ENCODE data around the gene MTG1.
"Not testable (repeated sequence)": the region's sequence is repeated elsewhere in the genome, so short reads cannot be mapped to it uniquely, and the experiment has no call there.

The MTG1 gene

GRCh38 chr10:133379152-133379800, 14.7 kb upstream of the MTG1 start, which contains the start of gene PAOX:
PAOX (plus strand) TSS chr10:133379262; CDS start chr10:133379317, 55 bp downstream.
- peak in 1 of 4 experiments; percentile 20 for DNase-seq

GRCh38 chr10:133379801-133380666, 13.9 kb upstream of the MTG1 start:
- no peak for DNase-seq

- DNase-seq, result no peak
Observed at GRCh38 chr10:133381036-133381435, 12.9 kb upstream of the MTG1 start.

- DNase-seq, result no peak
Observed at GRCh38 chr10:133383551-133383950, 10.4 kb upstream of the MTG1 start.

GRCh38 chr10:133384071-133384470, 9.9 kb upstream of the MTG1 start:
- DNase-seq, result no peak

- DNase-seq, result no peak
Observed at GRCh38 chr10:133385214-133385613, 8.7 kb upstream of the MTG1 start.

- DNase-seq, result not testable (repeated sequence)
Observed at GRCh38 chr10:133386951-133387350, 7.0 kb upstream of the MTG1 start.

- no peak for DNase-seq
Observed at GRCh38 chr10:133388236-133388972, 5.6 kb upstream of the MTG1 start.

GRCh38 chr10:133388973-133389818, 4.8 kb upstream of the MTG1 start:
- no peak for DNase-seq

- no peak for DNase-seq
Observed at GRCh38 chr10:133390597-133391248, 3.2 kb upstream of the MTG1 start.

GRCh38 chr10:133391249-133391635, 2.7 kb upstream of the MTG1 start:
- no peak for DNase-seq

GRCh38 chr10:133391761-133392518, 2.0 kb upstream of the MTG1 start:
- no peak for DNase-seq

GRCh38 chr10:133393401-133394063, 425 bp upstream of the MTG1 start:
- no peak for DNase-seq

GRCh38 chr10:133394801-133395221, 854 bp downstream of the MTG1 start:
- DNase-seq, result no peak

GRCh38 chr10:133396035-133396624, 2.2 kb downstream of the MTG1 start:
- DNase-seq, result no peak

GRCh38 chr10:133397938-133398337, 4.0 kb downstream of the MTG1 start:
- no peak for DNase-seq

GRCh38 chr10:133399123-133399601, 5.2 kb downstream of the MTG1 start:
- no peak for DNase-seq

- no peak for DNase-seq
Observed at GRCh38 chr10:133400624-133401424, 6.9 kb downstream of the MTG1 start.

- DNase-seq, result no peak
Observed at GRCh38 chr10:133401500-133401899, 7.5 kb downstream of the MTG1 start.

Measured in activated CD4-positive, CD25-positive, alpha-beta regulatory T cell (primary cell).